SK-N-SH treated with all-trans-retinoic acid at 6 μM for 48 hours (cell line): Measurements from ENCODE around the gene AKAP7.

Source experiments
- ATAC-seq: fragments of 200-7000 bp; cut with Tn5 transposase; 3 replicates; pipeline ENCODE4 v1.9.1; 2020; ENCODE audit warnings: mild to moderate bottlenecking, moderate library complexity
- BACH2 ChIP-seq: fragments of 250-450 bp; sonication (Bioruptor Pico); IDR thresholded peaks from 2 replicates; pipeline ENCODE4 v1.9.0; 2021; ENCODE audit warnings: mild to moderate bottlenecking, borderline replicate concordance
- CREB5 ChIP-seq: fragments of 250-450 bp; sonication (Bioruptor Pico); IDR thresholded peaks from 2 replicates; pipeline ENCODE4 v1.5.1; 2020; ENCODE audit warnings: low read depth, mild to moderate bottlenecking, moderate library complexity
- CSDC2 ChIP-seq: fragments of 250-450 bp; sonication (Bioruptor Pico); IDR thresholded peaks from 2 replicates; pipeline ENCODE4 v1.5.0; 2020; ENCODE audit warnings: mild to moderate bottlenecking, moderate library complexity
- CSRNP3 ChIP-seq: fragments of 250-450 bp; sonication (Bioruptor Pico); IDR thresholded peaks from 2 replicates; pipeline ENCODE4 v1.5.1; 2021; ENCODE audit warnings: mild to moderate bottlenecking, moderate library complexity
- ESRRG ChIP-seq: fragments of 250-450 bp; sonication (Bioruptor Pico); IDR thresholded peaks from 2 replicates; pipeline ENCODE4 v1.6.1; 2021; ENCODE audit warnings: mild to moderate bottlenecking
- GLIS3 ChIP-seq: fragments of 250-450 bp; sonication (Bioruptor Pico); IDR thresholded peaks from 2 replicates; pipeline ENCODE4 v1.5.0; 2020; ENCODE audit warnings: mild to moderate bottlenecking, moderate library complexity
- ISL1 ChIP-seq: fragments of 250-450 bp; sonication (Bioruptor Pico); IDR thresholded peaks from 2 replicates; pipeline ENCODE4 v2.1.2; 2022; ENCODE audit warnings: mild to moderate bottlenecking, moderate library complexity
- OSR1 ChIP-seq: fragments of 250-450 bp; sonication (Bioruptor Pico); IDR thresholded peaks from 2 replicates; pipeline ENCODE4 v1.8.0; 2022; ENCODE audit warnings: moderate library complexity, mild to moderate bottlenecking, inconsistent platforms
- POU6F1 ChIP-seq: fragments of 250-450 bp; sonication (Bioruptor Pico); IDR thresholded peaks from 2 replicates; pipeline ENCODE4 v1.8.0; 2021; ENCODE audit warnings: low read depth, mild to moderate bottlenecking, moderate library complexity, borderline replicate concordance
- PPARA ChIP-seq: fragments of 250-450 bp; sonication (Bioruptor Pico); IDR thresholded peaks from 2 replicates; pipeline ENCODE4 v1.5.0; 2020; ENCODE audit warnings: mild to moderate bottlenecking, borderline replicate concordance
- RARB ChIP-seq: fragments of 250-450 bp; sonication (Bioruptor Pico); IDR thresholded peaks from 2 replicates; pipeline ENCODE4 v1.8.0; 2021; ENCODE audit warnings: mild to moderate bottlenecking, moderate library complexity
- SNAI2 ChIP-seq: fragments of 250-450 bp; sonication (Bioruptor Pico); IDR thresholded peaks from 2 replicates; pipeline ENCODE4 v1.5.0; 2020; ENCODE audit warnings: mild to moderate bottlenecking, moderate library complexity
- TCF4 ChIP-seq: fragments of 250-450 bp; sonication (Bioruptor Pico); IDR thresholded peaks from 2 replicates; pipeline ENCODE4 v1.8.0; 2021; ENCODE audit warnings: mild to moderate bottlenecking, moderate library complexity, borderline replicate concordance
- TOX ChIP-seq: fragments of 250-450 bp; sonication (Bioruptor Pico); IDR thresholded peaks from 2 replicates; pipeline ENCODE4 v1.8.0; 2021; ENCODE audit warnings: mild to moderate bottlenecking, moderate library complexity, borderline replicate concordance
- ZC3H10 ChIP-seq: fragments of 250-450 bp; sonication (Bioruptor Pico); IDR thresholded peaks from 2 replicates; pipeline ENCODE4 v1.5.1; 2021; ENCODE audit warnings: mild to moderate bottlenecking, moderate library complexity
- ZFP30 ChIP-seq: fragments of 450-650 bp; formaldehyde crosslinking; IDR thresholded peaks from 2 replicates; pipeline ENCODE4 v1.5.0; 2022; ENCODE audit warnings: mild to moderate bottlenecking, moderate library complexity
- ZNF8 ChIP-seq: fragments of 450-650 bp; formaldehyde crosslinking; IDR thresholded peaks from 2 replicates; pipeline ENCODE4 v1.5.0; 2020; ENCODE audit warnings: mild to moderate bottlenecking, moderate library complexity
- TF ChIP-seq, protein P1 (sequence below): fragments of 250-450 bp; sonication (Bioruptor Pico); IDR thresholded peaks from 2 replicates; pipeline ENCODE4 v1.5.0; 2020; ENCODE audit warnings: mild to moderate bottlenecking, moderate library complexity

AKAP7 gene

GRCh38 chr6:131125431-131125830, 9.8 kb upstream of the AKAP7 start (continued):
- TF ChIP-seq, protein P1, sequence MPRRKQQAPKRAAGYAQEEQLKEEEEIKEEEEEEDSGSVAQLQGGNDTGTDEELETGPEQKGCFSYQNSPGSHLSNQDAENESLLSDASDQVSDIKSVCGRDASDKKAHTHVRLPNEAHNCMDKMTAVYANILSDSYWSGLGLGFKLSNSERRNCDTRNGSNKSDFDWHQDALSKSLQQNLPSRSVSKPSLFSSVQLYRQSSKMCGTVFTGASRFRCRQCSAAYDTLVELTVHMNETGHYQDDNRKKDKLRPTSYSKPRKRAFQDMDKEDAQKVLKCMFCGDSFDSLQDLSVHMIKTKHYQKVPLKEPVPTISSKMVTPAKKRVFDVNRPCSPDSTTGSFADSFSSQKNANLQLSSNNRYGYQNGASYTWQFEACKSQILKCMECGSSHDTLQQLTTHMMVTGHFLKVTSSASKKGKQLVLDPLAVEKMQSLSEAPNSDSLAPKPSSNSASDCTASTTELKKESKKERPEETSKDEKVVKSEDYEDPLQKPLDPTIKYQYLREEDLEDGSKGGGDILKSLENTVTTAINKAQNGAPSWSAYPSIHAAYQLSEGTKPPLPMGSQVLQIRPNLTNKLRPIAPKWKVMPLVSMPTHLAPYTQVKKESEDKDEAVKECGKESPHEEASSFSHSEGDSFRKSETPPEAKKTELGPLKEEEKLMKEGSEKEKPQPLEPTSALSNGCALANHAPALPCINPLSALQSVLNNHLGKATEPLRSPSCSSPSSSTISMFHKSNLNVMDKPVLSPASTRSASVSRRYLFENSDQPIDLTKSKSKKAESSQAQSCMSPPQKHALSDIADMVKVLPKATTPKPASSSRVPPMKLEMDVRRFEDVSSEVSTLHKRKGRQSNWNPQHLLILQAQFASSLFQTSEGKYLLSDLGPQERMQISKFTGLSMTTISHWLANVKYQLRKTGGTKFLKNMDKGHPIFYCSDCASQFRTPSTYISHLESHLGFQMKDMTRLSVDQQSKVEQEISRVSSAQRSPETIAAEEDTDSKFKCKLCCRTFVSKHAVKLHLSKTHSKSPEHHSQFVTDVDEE (CRISPR knock-in tag): no peak
- no peak for TF ChIP-seq SNAI2
- TF ChIP-seq ESRRG (CRISPR knock-in tag): no peak
- TF ChIP-seq TOX (CRISPR knock-in tag): no peak

- ATAC-seq: no peak
- no peak for TF ChIP-seq TOX (CRISPR knock-in tag)
- no peak for TF ChIP-seq OSR1 (CRISPR knock-in tag)
- TF ChIP-seq ISL1: no peak
- no peak for TF ChIP-seq CSRNP3 (CRISPR knock-in tag)
These were observed 5.3 kb upstream of the AKAP7 start for GRCh38 chr6:131129689-131130553.

GRCh38 chr6:131130554-131130940, 4.7 kb upstream of the AKAP7 start:
- TF ChIP-seq GLIS3 (CRISPR knock-in tag) (no peak), CREB5 (CRISPR knock-in tag) (no peak), ZFP30 (CRISPR knock-in tag) (no peak)

GRCh38 chr6:131132360-131132759, 2.9 kb upstream of the AKAP7 start:
- ATAC-seq: no peak
- TF ChIP-seq BACH2 (no peak), ISL1 (no peak), TCF4 (no peak), TOX (CRISPR knock-in tag) (no peak), PPARA (CRISPR knock-in tag) (no peak), POU6F1 (CRISPR knock-in tag) (no peak), ESRRG (CRISPR knock-in tag) (no peak), CSRNP3 (CRISPR knock-in tag) (no peak), ZC3H10 (CRISPR knock-in tag) (no peak), ZFP30 (CRISPR knock-in tag) (no peak), CREB5 (CRISPR knock-in tag) (no peak), ZNF8 (CRISPR knock-in tag) (no peak), CSDC2 (CRISPR knock-in tag) (no peak), RARB (CRISPR knock-in tag) (no peak)

More at GRCh38 chr6:131130554-131130940, 4.7 kb upstream of the AKAP7 start:
- no peak for ATAC-seq
